Endodermal cell (in vitro differentiated cells): ENCODE data around the gene TTLL5. TPM values are rescaled to one million over a fixed set of nuclear protein-coding genes. Genes with fewer than 3 reads are reported as not detected.

ENCODE experiments used
- DNase-seq: peaks from one replicate; pipeline ENCODE4 v3.0.0-alpha.2; 2017
- H3K27ac ChIP-seq: 2 replicates; pipeline ENCODE4 v1.5.1; 2013; ENCODE audit warnings: mild to moderate bottlenecking, low read depth, low read length, moderate library complexity
- H3K27me3 ChIP-seq: 2 replicates; pipeline ENCODE4 v1.6.1; 2013; ENCODE audit warnings: mild to moderate bottlenecking, low read length, moderate library complexity; ENCODE audit not compliant: insufficient read depth, control insufficient read depth, poor library complexity, severe bottlenecking
- H3K36me3 ChIP-seq: 2 replicates; pipeline ENCODE4 v1.7.0; 2013; ENCODE audit warnings: mild to moderate bottlenecking, low read length, moderate library complexity; ENCODE audit not compliant: control insufficient read depth, insufficient read depth
- H3K4me1 ChIP-seq: one replicate; pipeline ENCODE4 v1.7.0; 2013; ENCODE audit warnings: low read length; ENCODE audit not compliant: control insufficient read depth, insufficient read depth
- H3K4me3 ChIP-seq: 2 replicates; pipeline ENCODE4 v1.5.1; 2013; ENCODE audit warnings: mild to moderate bottlenecking, low read length, moderate library complexity
- H3K9ac ChIP-seq: 2 replicates; pipeline ENCODE4 v1.6.1; 2013; ENCODE audit warnings: mild to moderate bottlenecking, low read length, moderate library complexity; ENCODE audit not compliant: poor library complexity, severe bottlenecking; ENCODE audit errors: extremely low read depth
- H3K9me3 ChIP-seq: 2 replicates; pipeline ENCODE4 v1.6.1; 2013; ENCODE audit warnings: mild to moderate bottlenecking, low read length, moderate library complexity; ENCODE audit not compliant: control insufficient read depth
- H3K27ac Mint-ChIP-seq: 2 replicates; pipeline ENCODE4 v1.8.0; 2020; ENCODE audit warnings: mixed read lengths
- H3K27me3 Mint-ChIP-seq: 2 replicates; pipeline ENCODE4 v1.8.0; 2021; ENCODE audit warnings: mild to moderate bottlenecking, mixed read lengths; ENCODE audit not compliant: insufficient read depth
- H3K36me3 Mint-ChIP-seq: 2 replicates; pipeline ENCODE4 v1.8.0; 2020; ENCODE audit warnings: low read depth, mixed read lengths
- H3K4me1 Mint-ChIP-seq: 2 replicates; pipeline ENCODE4 v1.8.0; 2020; ENCODE audit warnings: mixed read lengths
- H3K4me3 Mint-ChIP-seq: 2 replicates; pipeline ENCODE4 v1.8.0; 2020; ENCODE audit warnings: mild to moderate bottlenecking, moderate library complexity, mixed read lengths
- H3K9me3 Mint-ChIP-seq: 2 replicates; pipeline ENCODE4 v1.8.0; 2020; ENCODE audit warnings: mild to moderate bottlenecking, mixed read lengths
- CTCF ChIP-seq: fragments of 200-600 bp; sonication (generic); conservative IDR thresholded peaks from 2 replicates; pipeline ENCODE4 v1.5.0; 2021; ENCODE audit warnings: antibody characterized with exemption, mild to moderate bottlenecking
- WGBS, 2 experiments: methylation state at CpG; one replicate each; pipeline versions ENCODE4 v1.1.5 to v1.1.7; 2013; ENCODE audit warnings: missing lambda C conversion rate in 2 of 2, mixed read lengths in 1 of 2; ENCODE audit not compliant: insufficient coverage in 1 of 2, insufficient read length in 1 of 2; 5-methylcytosine and 5-hydroxymethylcytosine counted together
- total RNA-seq, 2 donors: library from RNA; stranded (reverse); fragmentation: NEBNext Ultra II Directional in 1 of 2; extraction: Animal tissue kit (Norgen Biotek cat#: 25700) in 1 of 2; gene quantifications; 2 replicates in 1 of 2; 3 replicates in 1 of 2; pipeline ENCODE4 v1.2.1, GENCODE V29; 2021

TTLL5 gene
- total RNA-seq, 2 donors from 2014 or later = 50.5 to 54.2 TPM

- Histone ChIP-seq H3K27me3 (peaks cover 5% of the 10 kb centered on the region), H3K9ac (no peak overlapping the region), H3K9me3 (no peaks in the 10 kb centered on the region), H3K36me3 (no peaks in the 10 kb centered on the region), H3K4me3 (no peak overlapping the region), H3K27ac (no peak overlapping the region), H3K4me1 (peaks cover 10% of the 10 kb centered on the region)
- Mint-ChIP-seq H3K27ac (no peak overlapping the region), H3K9me3 (no peaks in the 10 kb centered on the region), H3K36me3 (peaks cover under 1% of the 10 kb centered on the region), H3K4me3 (no peak overlapping the region), H3K27me3 (no peaks in the 10 kb centered on the region), H3K4me1 (peaks cover 40% of the 10 kb centered on the region)
- no peak for TF ChIP-seq CTCF
- 93% methylated on average over 12 to 15 of the region's 15 CpGs for WGBS, 2 experiments
- DNase-seq = no peak
These were observed 310.5 kb downstream of the TTLL5 start for GRCh38 chr14:75971509-75971908.

GRCh38 chr14:75972801-75973421, 311.9 kb downstream of the TTLL5 start:
- Mint-ChIP-seq H3K36me3 (no peaks in the 10 kb centered on the region), H3K27me3 (no peaks in the 10 kb centered on the region), H3K27ac (peak overlapping the region; percentile 56), H3K9me3 (no peaks in the 10 kb centered on the region), H3K4me3 (peak overlapping the region; percentile 18), H3K4me1 (peaks cover 54% of the 10 kb centered on the region)
- DNase-seq = peak; percentile 68
- Histone ChIP-seq H3K27ac (peak overlapping the region; percentile 10), H3K4me3 (no peak overlapping the region), H3K36me3 (no peaks in the 10 kb centered on the region), H3K4me1 (peaks cover 10% of the 10 kb centered on the region), H3K27me3 (no peaks in the 10 kb centered on the region), H3K9me3 (no peaks in the 10 kb centered on the region), H3K9ac (no peak overlapping the region)
- no peak for TF ChIP-seq CTCF
- WGBS, 2 experiments = 62 to 90% methylated on average over 5 to 7 of the region's 7 CpGs

GRCh38 chr14:75976826-75977581, 316.0 kb downstream of the TTLL5 start:
- Mint-ChIP-seq H3K27me3 (peaks cover 17% of the 10 kb centered on the region), H3K27ac (peak overlapping the region; percentile 64), H3K4me1 (peaks cover 66% of the 10 kb centered on the region), H3K4me3 (no peak overlapping the region), H3K9me3 (no peaks in the 10 kb centered on the region), H3K36me3 (no peaks in the 10 kb centered on the region)
- Histone ChIP-seq H3K27me3 (no peaks in the 10 kb centered on the region), H3K4me1 (peaks cover 4% of the 10 kb centered on the region), H3K9ac (no peak overlapping the region), H3K9me3 (no peaks in the 10 kb centered on the region), H3K4me3 (no peak overlapping the region), H3K27ac (no peak overlapping the region), H3K36me3 (no peaks in the 10 kb centered on the region)
- no peak for DNase-seq
- TF ChIP-seq CTCF = no peak
- WGBS, 2 experiments = 74 to 81% methylated on average over 6 to 8 of the region's 8 CpGs
